Stimulated activated CD4-positive, alpha-beta T cell treated with anti-CD3 and anti-CD28 coated beads, TNF-alpha, amount 100 ng/mL, for 48 hours (primary cell): ENCODE data around the gene MEIOC.

ENCODE experiments used
- DNase-seq, 3 donors: peaks; one replicate each; pipeline ENCODE4 v3.0.0-alpha.2; 2020; ENCODE audit warnings: low read depth in 3 of 3

Gene MEIOC

DNA sequence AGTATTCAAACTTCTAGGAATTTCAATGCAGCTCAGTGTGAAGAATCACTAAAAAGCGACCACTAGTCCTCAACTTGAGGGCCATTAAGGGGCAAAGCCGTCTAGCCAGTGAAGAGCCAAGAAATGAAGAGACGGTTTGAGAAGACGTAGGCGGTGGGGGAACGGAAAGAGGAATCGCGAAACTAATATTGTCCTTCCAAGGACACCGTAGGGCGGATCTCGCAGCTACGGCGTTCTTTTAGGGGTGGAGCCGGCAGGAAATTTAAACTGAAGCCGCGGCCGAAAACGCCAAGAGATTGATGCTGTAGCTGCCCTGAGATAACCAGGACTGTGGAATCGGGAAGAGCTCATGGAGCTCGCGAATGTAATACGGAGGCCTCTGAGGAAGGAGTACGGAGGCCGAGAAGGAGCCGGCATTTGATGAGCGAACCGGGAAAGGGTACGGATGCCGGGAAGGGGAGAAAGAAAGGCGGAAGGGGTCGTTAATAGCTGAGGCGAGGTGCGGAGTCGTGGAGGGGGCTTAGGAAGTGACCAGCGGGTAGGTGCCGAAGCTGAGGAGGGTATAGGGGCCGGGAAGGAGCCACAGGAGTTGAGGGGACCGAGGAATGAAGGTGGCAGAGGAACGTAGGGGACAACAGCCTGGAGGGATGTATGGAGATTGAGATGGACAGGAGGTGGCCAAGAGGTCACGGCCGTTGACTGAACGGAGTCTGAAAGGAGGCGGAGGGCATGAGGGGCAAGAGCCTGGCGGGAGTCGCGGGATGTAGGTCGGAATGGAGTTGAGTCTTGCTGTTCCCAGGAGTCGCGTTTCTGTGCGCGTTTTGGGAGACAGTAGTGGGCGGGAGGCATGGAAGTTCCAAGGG, 52.4 kb downstream of the MEIOC start, which contains the start of gene DBF4B:
Gene DBF4B (plus strand): TSS at position 265 of the 863 bp plus-strand sequence. CDS start 156 bp downstream, at position 421.
- DNase-seq = peak; percentile 68 to 80 (median 75)

GRCh38 chr17:44719444-44719843, 63.2 kb downstream of the MEIOC start:
- no peak for DNase-seq

GRCh38 chr17:44722254-44722653, 66.0 kb downstream of the MEIOC start:
- DNase-seq = no peak
